Measurements from ENCODE around the gene RLN1. TPM values are rescaled to one million over a fixed set of nuclear protein-coding genes. Genes with fewer than 3 reads are reported as not detected.
"Not testable (repeated sequence)": the region's sequence is repeated elsewhere in the genome, so short reads cannot be mapped to it uniquely, and the experiment has no call there.

RLN1 gene
- total RNA-seq, 1 experiment from 2014 or later = not detected

GRCh38 chr9:5354184-5354583 is 14.5 kb upstream of the RLN1 start:
- H3K27ac ChIP-seq = no peak overlapping the region
- no peaks in the 10 kb centered on the region for H3K9me3 ChIP-seq (replicated peaks)
- no peaks in the 10 kb centered on the region for H3K36me3 ChIP-seq
- DNase-seq = no peak
- peaks cover 11% of the 10 kb centered on the region for H3K4me1 ChIP-seq
- H3K4me3 ChIP-seq = no peak overlapping the region
- no peaks in the 10 kb centered on the region for H3K27me3 ChIP-seq

GRCh38 chr9:5352637-5353248 is 13.1 kb upstream of the RLN1 start:
- H3K9me3 ChIP-seq (replicated peaks) = no peaks in the 10 kb centered on the region; the same call in 1 of the 2 replicates
- H3K4me3 ChIP-seq = no peak overlapping the region
- peaks cover 5% of the 10 kb centered on the region for H3K4me1 ChIP-seq
- DNase-seq = no peak
- H3K27ac ChIP-seq = no peak overlapping the region
- no peaks in the 10 kb centered on the region for H3K36me3 ChIP-seq
- H3K27me3 ChIP-seq = no peaks in the 10 kb centered on the region

DNA sequence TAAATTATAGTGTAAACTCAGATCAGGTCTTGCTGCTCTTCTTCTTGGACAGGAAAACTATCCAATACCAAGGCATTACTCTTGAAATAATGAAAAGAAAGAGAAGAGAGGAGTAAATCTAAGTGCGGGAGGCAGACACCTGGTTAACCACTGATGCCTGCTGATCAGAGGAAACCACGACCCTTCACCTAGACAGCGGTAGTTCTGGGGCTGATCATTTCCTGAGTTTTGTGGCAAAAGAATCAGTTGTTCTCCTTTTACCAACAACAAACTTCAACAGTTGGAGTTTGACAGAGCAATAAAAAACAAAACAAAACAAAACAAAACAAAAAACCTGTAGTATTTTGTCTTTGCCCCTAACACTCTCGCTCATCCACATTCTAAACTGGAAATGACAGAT is 3.0 kb downstream of the RLN1 start:
- H3K36me3 ChIP-seq = no peaks in the 10 kb centered on the region
- H3K27me3 ChIP-seq = no peaks in the 10 kb centered on the region
- no peaks in the 10 kb centered on the region for H3K4me1 ChIP-seq
- H3K27ac ChIP-seq = no peak overlapping the region
- H3K9me3 ChIP-seq (replicated peaks) = no peaks in the 10 kb centered on the region
- no peak for DNase-seq
- no peak overlapping the region for H3K4me3 ChIP-seq

DNA sequence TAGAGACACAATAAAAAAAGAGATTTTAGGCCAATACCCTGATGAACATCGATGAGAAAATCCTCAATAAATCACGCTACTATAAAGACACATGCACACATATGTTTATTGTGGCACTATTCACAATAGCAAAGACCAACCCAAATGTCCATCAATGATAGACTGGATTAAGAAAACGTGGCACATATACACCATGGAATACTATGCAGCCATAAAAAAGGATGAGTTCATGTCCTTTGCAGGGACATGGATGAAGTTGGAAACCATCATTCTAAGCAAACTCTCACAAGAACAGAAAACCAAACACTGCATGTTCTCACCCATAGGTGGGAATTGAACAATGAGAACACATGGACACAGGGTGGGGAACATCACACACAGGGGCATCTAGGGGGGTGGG is 8.4 kb downstream of the RLN1 start:
- not testable (repeated sequence) for H3K36me3 ChIP-seq; H3K27ac ChIP-seq; H3K27me3 ChIP-seq; H3K4me3 ChIP-seq; H3K4me1 ChIP-seq; H3K9me3 ChIP-seq (replicated peaks); DNase-seq

DNA sequence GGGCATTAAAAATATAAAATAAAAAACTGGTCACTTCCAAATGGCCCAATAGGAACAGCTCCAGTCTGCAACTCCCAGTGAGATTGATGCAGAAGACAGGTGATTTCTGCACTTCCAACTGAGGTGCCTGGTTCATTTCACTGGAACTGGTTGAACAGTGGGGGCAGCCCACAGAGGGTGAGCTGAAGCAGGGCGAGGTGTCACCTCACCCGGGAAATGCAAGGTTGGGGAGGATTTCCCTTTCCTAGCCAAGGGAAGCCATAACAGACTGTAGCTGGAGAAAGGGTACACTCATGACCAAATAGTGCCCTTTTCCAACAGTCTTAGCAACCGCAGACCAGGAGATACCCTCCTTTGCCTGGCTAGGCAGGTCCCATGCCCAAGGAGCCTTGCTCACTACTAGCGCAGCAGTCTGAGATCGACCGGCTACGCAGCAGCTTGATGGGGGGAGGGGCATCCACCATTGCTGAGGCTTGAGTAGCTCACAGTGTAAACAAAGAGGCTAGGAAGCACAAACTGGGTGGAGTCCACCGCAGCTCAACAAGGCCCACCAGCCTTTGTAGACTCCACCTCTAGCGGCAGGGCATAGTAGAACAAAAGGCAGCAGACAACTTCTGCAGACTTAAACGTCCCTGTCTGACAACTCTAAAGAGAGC is 12.7 kb downstream of the RLN1 start:
- no peak overlapping the region for H3K4me3 ChIP-seq
- H3K36me3 ChIP-seq = no peaks in the 10 kb centered on the region
- H3K27me3 ChIP-seq = no peaks in the 10 kb centered on the region
- no peaks in the 10 kb centered on the region for H3K4me1 ChIP-seq
- H3K27ac ChIP-seq = no peak overlapping the region
- no peak for DNase-seq
- no peaks in the 10 kb centered on the region for H3K9me3 ChIP-seq (replicated peaks)

- Histone ChIP-seq H3K4me3 (no peak overlapping the region), H3K36me3 (no peaks in the 10 kb centered on the region), H3K27me3 (no peaks in the 10 kb centered on the region), H3K9me3 (replicated peaks) (no peaks in the 10 kb centered on the region), H3K27ac (no peak overlapping the region), H3K4me1 (no peaks in the 10 kb centered on the region)
- DNase-seq = no peak
Observed at GRCh38 chr9:5326187-5326586, 13.5 kb downstream of the RLN1 start.

- H3K4me3 ChIP-seq; H3K27me3 ChIP-seq; DNase-seq; H3K4me1 ChIP-seq; H3K27ac ChIP-seq; H3K9me3 ChIP-seq (replicated peaks); H3K36me3 ChIP-seq: not testable (repeated sequence)
Observed at GRCh38 chr9:5321601-5322000, 18.1 kb downstream of the RLN1 start.

DNA sequence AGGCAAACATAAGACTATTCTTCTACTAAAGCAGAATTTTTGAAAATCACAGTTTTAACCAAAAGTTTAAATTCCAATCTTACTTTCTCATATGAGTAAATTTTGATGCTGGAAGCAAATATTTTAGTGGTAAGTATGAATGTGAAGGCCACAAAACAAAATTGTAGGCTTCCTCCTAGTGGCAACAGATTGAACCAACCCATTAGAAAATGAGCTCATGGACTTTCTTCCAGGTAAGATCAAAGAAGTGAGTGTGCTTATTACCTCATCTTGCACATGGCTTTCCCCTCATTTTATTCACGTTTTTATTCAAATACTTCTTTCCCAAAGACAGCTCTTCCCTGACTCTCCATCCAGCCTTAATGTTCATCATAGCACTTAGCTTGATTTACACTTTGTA is 18.6 kb downstream of the RLN1 start:
- Histone ChIP-seq H3K4me1 (no peaks in the 10 kb centered on the region), H3K27ac (no peak overlapping the region), H3K36me3 (no peaks in the 10 kb centered on the region), H3K4me3 (no peak overlapping the region), H3K9me3 (replicated peaks) (no peaks in the 10 kb centered on the region), H3K27me3 (no peaks in the 10 kb centered on the region)
- DNase-seq = no peak

DNA sequence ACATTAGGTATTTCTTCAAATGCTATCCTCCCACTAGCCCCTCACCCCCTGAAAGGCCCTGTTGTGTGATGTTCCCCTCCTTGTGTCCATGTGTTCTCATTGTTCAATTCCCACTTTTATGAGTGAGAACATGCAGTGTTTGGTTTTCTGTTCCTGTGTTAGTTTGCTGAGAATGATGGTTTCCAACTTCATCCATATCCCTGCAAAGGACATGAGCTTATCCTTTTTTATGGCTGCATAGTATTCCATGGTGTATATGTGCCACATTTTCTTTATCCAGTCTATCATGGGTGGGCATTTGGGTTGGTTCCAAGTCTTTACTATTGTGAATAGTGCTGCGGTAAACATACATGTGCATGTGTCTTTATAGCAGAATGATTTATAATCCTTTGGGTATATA is 23.3 kb downstream of the RLN1 start:
- H3K36me3 ChIP-seq; H3K27me3 ChIP-seq; DNase-seq; H3K27ac ChIP-seq; H3K9me3 ChIP-seq (replicated peaks); H3K4me1 ChIP-seq; H3K4me3 ChIP-seq: not testable (repeated sequence)

GRCh38 chr9:5315187-5315923 is 24.3 kb downstream of the RLN1 start:
- Histone ChIP-seq H3K36me3 (no peaks in the 10 kb centered on the region), H3K4me3 (no peak overlapping the region), H3K27ac (no peak overlapping the region), H3K9me3 (replicated peaks) (no peaks in the 10 kb centered on the region), H3K4me1 (no peaks in the 10 kb centered on the region), H3K27me3 (no peaks in the 10 kb centered on the region)
- no peak for DNase-seq

DNA sequence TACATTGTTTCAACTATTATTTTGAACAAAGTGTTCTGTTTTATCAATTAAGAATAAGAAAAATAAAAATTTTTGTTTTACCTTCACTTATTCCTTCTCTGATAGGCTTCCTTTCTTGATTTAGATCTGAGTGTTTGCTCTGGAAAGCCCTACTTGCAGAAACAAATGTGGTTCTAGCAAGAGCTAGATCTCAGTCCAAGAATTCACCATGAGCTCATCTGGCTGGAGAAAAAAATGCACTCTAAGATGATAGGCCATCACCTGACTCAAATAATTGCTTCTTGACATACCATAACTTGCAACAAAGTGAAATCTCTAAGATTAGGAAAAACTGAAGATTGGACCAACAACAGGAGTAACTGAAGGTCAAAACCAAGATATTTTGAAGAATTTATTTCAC is 28.8 kb downstream of the RLN1 start:
- Histone ChIP-seq H3K9me3 (replicated peaks) (no peaks in the 10 kb centered on the region), H3K4me1 (no peaks in the 10 kb centered on the region), H3K27me3 (no peaks in the 10 kb centered on the region), H3K27ac (no peak overlapping the region), H3K4me3 (no peak overlapping the region), H3K36me3 (no peaks in the 10 kb centered on the region)
- no peak for DNase-seq

GRCh38 chr9:5305741-5306140 is 33.9 kb downstream of the RLN1 start:
- Histone ChIP-seq H3K9me3 (replicated peaks) (no peaks in the 10 kb centered on the region), H3K4me3 (no peak overlapping the region), H3K27ac (no peak overlapping the region), H3K36me3 (no peaks in the 10 kb centered on the region), H3K27me3 (no peaks in the 10 kb centered on the region), H3K4me1 (no peaks in the 10 kb centered on the region)
- DNase-seq = no peak

GRCh38 chr9:5303840-5304795 is 35.6 kb downstream of the RLN1 start, which contains the start of gene RLN2:
TSS of gene RLN2 (minus strand) at chr9:5304716. CDS start at chr9:5304580, 136 bp downstream.
- H3K27me3 ChIP-seq; DNase-seq; H3K9me3 ChIP-seq (replicated peaks); H3K36me3 ChIP-seq; H3K27ac ChIP-seq; H3K4me3 ChIP-seq; H3K4me1 ChIP-seq: not testable (repeated sequence)

DNA sequence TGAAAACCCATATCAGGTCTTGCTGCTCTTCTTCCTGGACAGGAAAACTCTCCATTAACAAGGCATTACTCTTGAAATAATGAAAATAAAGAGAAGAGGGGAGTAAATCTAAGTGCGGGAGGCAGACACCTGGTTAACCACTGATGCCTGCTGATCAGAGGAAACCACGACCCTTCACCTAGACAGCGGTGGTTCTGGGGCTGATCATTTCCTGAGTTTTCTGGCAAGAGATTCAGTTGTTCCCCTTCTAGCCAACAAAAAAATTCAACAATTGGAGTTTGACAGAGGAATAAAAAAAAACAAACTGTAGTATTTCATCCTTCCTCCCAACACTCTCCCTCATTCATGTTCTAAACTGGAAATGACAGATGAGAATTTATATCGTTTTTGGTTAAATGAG is 38.1 kb downstream of the RLN1 start:
- H3K27me3 ChIP-seq = no peaks in the 10 kb centered on the region
- no peak for DNase-seq
- H3K4me3 ChIP-seq = no peak overlapping the region
- no peaks in the 10 kb centered on the region for H3K36me3 ChIP-seq
- no peaks in the 10 kb centered on the region for H3K4me1 ChIP-seq
- H3K9me3 ChIP-seq (replicated peaks) = no peaks in the 10 kb centered on the region
- H3K27ac ChIP-seq = no peak overlapping the region

DNA sequence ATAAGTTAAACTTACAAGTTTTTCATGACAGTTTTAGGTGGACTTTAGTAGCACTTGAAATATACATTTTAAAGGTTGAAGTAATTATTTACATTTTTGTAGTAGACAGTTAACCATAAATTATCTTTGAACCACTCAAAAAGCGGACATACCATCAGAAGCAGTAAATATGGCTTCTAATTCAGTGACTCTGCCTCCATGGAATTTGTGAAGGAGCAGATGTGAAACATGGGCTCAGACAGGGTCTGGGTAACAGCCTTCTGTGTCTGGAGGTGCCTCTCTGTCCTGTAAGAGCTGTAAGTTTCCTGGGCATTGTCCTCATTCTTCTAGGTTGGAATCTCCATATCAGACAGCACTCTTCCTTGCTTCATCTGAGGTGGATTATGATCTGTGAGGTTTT is 47.5 kb downstream of the RLN1 start:
- Histone ChIP-seq H3K9me3 (replicated peaks) (no peaks in the 10 kb centered on the region), H3K27me3 (no peaks in the 10 kb centered on the region), H3K4me1 (no peaks in the 10 kb centered on the region), H3K36me3 (no peaks in the 10 kb centered on the region), H3K4me3 (no peak overlapping the region), H3K27ac (no peak overlapping the region)
- DNase-seq = no peak
